HG02763 (cell line): ENCODE data around the gene PRPF31.
A peak's percentile ranks its signal among the peaks of the same experiment; 100 is the strongest.
"Not testable (repeated sequence)": the region's sequence is repeated elsewhere in the genome, so short reads cannot be mapped to it uniquely, and the experiment has no call there.

Source experiments
- ATAC-seq: cut with Tn5 transposase; IDR thresholded peaks from one replicate; pipeline ENCODE4 v1.9.1; 2021; ENCODE audit warnings: mild to moderate bottlenecking, moderate library complexity; ENCODE audit not compliant: unreplicated experiment

Gene PRPF31

GRCh38 chr19:54115109-54116063 lies at the start of gene PRPF31, which contains the start of gene TFPT:
Gene PRPF31, plus strand, starts transcription at chr19:54115754. Its CDS starts 2,525 bp downstream, at chr19:54118279.
Gene TFPT, minus strand, starts transcription at chr19:54115657. Its CDS starts 388 bp downstream, at chr19:54115269.
- ATAC-seq, result peak; percentile 76

GRCh38 chr19:54069470-54069869 lies 46.1 kb upstream of the PRPF31 start:
- no peak for ATAC-seq

- no peak for ATAC-seq
Observed at GRCh38 chr19:54073829-54074228, 41.7 kb upstream of the PRPF31 start.

- no peak for ATAC-seq
Observed at GRCh38 chr19:54074851-54075250, 40.7 kb upstream of the PRPF31 start.

GRCh38 chr19:54077334-54077733 lies 38.2 kb upstream of the PRPF31 start:
- no peak for ATAC-seq

- ATAC-seq, result no peak
Observed at GRCh38 chr19:54081032-54081431, 34.5 kb upstream of the PRPF31 start, which contains the start of gene TARM1. Gene TARM1, minus strand, starts transcription at chr19:54081365. Its CDS starts 25 bp downstream, at chr19:54081340.

GRCh38 chr19:54084410-54084809 lies 31.1 kb upstream of the PRPF31 start:
- no peak for ATAC-seq

GRCh38 chr19:54094426-54095000 lies 21.0 kb upstream of the PRPF31 start:
- ATAC-seq, result no peak

GRCh38 chr19:54095136-54095858 lies 20.3 kb upstream of the PRPF31 start:
- ATAC-seq, result no peak

- ATAC-seq, result not testable (repeated sequence)
Observed at GRCh38 chr19:54095859-54096616, 19.5 kb upstream of the PRPF31 start.

- no peak for ATAC-seq
Observed at GRCh38 chr19:54096617-54097106, 18.9 kb upstream of the PRPF31 start.

GRCh38 chr19:54099190-54099902 lies 16.2 kb upstream of the PRPF31 start:
- ATAC-seq, result no peak

- not testable (repeated sequence) for ATAC-seq
Observed at GRCh38 chr19:54099903-54100255, 15.7 kb upstream of the PRPF31 start.

GRCh38 chr19:54100561-54100960 lies 15.0 kb upstream of the PRPF31 start, which contains the start of gene OSCAR:
Gene OSCAR, minus strand, starts transcription at chr19:54100803. Its CDS starts 11 bp downstream, at chr19:54100792.
- no peak for ATAC-seq

GRCh38 chr19:54102421-54103169 lies 13.0 kb upstream of the PRPF31 start, which contains the start of gene NDUFA3:
Gene NDUFA3, plus strand, starts transcription at chr19:54102855. Its CDS starts 24 bp downstream, at chr19:54102879.
- ATAC-seq, result peak; percentile 94

GRCh38 chr19:54104998-54105715 lies 10.4 kb upstream of the PRPF31 start:
- no peak for ATAC-seq

GRCh38 chr19:54105796-54106195 lies 9.8 kb upstream of the PRPF31 start:
- ATAC-seq, result no peak

GRCh38 chr19:54106716-54107115 lies 8.8 kb upstream of the PRPF31 start:
- no peak for ATAC-seq
